Measurements from ENCODE around the gene NPLOC4. TPM values are rescaled to one million over a fixed set of nuclear protein-coding genes. Genes with fewer than 3 reads are reported as not detected.

The NPLOC4 gene
- total and polyA plus RNA-seq, 9 of the 15 experiments (the other 6 are each of a cell fraction or from before 2014, with no cell fraction given): 1.5 to 116 (median 64.5) TPM

DNA sequence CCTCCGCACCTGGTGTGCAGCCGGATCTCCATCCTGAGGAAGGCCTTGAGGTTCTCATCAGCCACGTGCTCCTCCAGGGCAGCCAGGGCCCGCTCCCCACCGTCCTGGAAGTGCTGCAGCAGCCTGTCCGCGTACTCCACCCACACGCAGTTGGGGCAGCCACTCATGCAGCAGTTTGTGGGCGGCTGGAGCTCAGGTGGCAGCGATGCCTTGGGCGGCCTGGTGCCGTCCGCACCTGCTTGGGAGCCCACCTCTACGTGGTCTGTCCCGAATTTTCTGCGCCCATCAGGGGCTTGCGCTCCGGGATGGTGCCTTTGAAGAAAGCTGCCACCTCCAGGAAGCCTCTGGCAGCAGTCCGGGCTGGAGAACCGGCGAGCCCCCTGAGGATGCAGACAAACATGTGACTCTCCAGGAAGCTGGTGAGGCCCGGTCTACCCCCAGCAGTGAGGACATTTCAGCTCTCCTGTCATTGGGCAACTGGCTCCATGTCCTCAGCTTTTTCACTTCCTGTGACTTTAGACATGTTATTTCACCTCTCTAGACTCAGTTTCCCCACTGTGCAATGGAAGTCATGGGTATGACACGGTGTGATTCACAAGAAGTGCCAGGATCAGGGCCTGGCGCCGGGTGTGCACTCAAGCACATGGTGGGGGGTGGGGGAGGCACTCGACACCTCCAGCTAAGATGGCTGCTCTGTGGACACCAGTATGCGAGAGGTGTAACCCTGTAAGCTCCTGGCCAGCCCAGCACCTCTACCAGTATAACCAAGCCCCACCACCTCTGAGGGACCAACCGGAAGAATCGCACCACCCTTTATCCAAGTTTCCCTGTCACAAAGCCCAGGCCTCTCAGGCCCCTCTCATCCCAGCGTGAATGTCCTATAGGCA lies 28.5 kb upstream of the NPLOC4 start (continued):
- TF ChIP-seq ZC3H8 (IDR thresholded peaks at IDR 0.05) (no peak), DIDO1 (tag; IDR thresholded peaks at IDR 0.05; ENCODE audit: low read depth) (no peak), TEAD2 (tag; IDR thresholded peaks at IDR 0.05) (peak; percentile 68; the same call in 1 of the 2 replicates), PTTG1 (tag; IDR thresholded peaks at IDR 0.05; ENCODE audit: low read depth) (peak; percentile 68), ZNF263 (CRISPR knock-in tag; IDR thresholded peaks at IDR 0.05; ENCODE audit: borderline replicate concordance) (no peak), MED1 (CRISPR knock-in tag; IDR thresholded peaks at IDR 0.05; ENCODE audit: borderline replicate concordance) (no peak), CREM (IDR thresholded peaks at IDR 0.05; ENCODE audit: low read depth) (peak; percentile 5; the same call in 1 of the 2 replicates), NCOA1 (IDR thresholded peaks at IDR 0.05; ENCODE audit: low read depth) (no peak), SRSF3 (IDR thresholded peaks at IDR 0.05; ENCODE audit: insufficient read depth, low read length) (no peak), CREBBP (IDR thresholded peaks at IDR 0.05; ENCODE audit: low read depth, low read length) (no peak), KDM2B (CRISPR knock-in tag; IDR thresholded peaks at IDR 0.05) (peak; percentile 46; the same call in 1 of the 2 replicates), FOXJ2 (tag; IDR thresholded peaks at IDR 0.05) (no peak), BCL6 (CRISPR knock-in tag; IDR thresholded peaks at IDR 0.05) (0 out of 2 replicates have a peak, but pooled peaks have one; percentile 47), GATAD2A (IDR thresholded peaks at IDR 0.05) (no peak), RBM17 (IDR thresholded peaks at IDR 0.05; ENCODE audit: borderline replicate concordance, low read depth, low read length) (no peak), TEAD1 (CRISPR knock-in tag; IDR thresholded peaks at IDR 0.05) (peak in 1 of 2 experiments; percentile 80; a peak in 2 of 4 replicates), NEUROD1 (IDR thresholded peaks at IDR 0.05; ENCODE audit: borderline replicate concordance, low read depth, low read length, partially characterized antibody) (no peak), L3MBTL2 (IDR thresholded peaks at IDR 0.05) (peak; percentile 98), TGIF2 (CRISPR knock-in tag; IDR thresholded peaks at IDR 0.05) (no peak), CHD2 (IDR thresholded peaks at IDR 0.05; ENCODE audit: low read depth, low read length) (no peak)
- TF ChIP-seq, protein P1, sequence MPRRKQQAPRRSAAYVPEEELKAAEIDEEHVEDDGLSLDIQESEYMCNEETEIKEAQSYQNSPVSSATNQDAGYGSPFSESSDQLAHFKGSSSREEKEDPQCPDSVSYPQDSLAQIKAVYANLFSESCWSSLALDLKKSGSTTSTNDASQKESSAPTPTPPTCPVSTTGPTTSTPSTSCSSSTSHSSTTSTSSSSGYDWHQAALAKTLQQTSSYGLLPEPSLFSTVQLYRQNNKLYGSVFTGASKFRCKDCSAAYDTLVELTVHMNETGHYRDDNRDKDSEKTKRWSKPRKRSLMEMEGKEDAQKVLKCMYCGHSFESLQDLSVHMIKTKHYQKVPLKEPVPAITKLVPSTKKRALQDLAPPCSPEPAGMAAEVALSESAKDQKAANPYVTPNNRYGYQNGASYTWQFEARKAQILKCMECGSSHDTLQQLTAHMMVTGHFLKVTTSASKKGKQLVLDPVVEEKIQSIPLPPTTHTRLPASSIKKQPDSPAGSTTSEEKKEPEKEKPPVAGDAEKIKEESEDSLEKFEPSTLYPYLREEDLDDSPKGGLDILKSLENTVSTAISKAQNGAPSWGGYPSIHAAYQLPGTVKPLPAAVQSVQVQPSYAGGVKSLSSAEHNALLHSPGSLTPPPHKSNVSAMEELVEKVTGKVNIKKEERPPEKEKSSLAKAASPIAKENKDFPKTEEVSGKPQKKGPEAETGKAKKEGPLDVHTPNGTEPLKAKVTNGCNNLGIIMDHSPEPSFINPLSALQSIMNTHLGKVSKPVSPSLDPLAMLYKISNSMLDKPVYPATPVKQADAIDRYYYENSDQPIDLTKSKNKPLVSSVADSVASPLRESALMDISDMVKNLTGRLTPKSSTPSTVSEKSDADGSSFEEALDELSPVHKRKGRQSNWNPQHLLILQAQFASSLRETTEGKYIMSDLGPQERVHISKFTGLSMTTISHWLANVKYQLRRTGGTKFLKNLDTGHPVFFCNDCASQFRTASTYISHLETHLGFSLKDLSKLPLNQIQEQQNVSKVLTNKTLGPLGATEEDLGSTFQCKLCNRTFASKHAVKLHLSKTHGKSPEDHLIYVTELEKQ (CRISPR knock-in tag; IDR thresholded peaks at IDR 0.05): peak; percentile 83
- TF ChIP-seq, protein P2, sequence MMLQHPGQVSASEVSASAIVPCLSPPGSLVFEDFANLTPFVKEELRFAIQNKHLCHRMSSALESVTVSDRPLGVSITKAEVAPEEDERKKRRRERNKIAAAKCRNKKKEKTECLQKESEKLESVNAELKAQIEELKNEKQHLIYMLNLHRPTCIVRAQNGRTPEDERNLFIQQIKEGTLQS (IDR thresholded peaks at IDR 0.05): no peak
- TF ChIP-seq, protein P2 (CRISPR knock-in tag; conservative IDR thresholded peaks at IDR 0.05): no peak
- TF ChIP-seq, protein P3, sequence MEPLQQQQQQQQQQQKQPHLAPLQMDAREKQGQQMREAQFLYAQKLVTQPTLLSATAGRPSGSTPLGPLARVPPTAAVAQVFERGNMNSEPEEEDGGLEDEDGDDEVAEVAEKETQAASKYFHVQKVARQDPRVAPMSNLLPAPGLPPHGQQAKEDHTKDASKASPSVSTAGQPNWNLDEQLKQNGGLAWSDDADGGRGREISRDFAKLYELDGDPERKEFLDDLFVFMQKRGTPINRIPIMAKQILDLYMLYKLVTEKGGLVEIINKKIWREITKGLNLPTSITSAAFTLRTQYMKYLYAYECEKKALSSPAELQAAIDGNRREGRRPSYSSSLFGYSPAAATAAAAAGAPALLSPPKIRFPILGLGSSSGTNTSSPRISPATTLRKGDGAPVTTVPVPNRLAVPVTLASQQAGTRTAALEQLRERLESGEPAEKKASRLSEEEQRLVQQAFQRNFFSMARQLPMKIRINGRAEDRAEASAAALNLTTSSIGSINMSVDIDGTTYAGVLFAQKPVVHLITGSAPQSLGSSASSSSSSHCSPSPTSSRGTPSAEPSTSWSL (CRISPR knock-in tag; IDR thresholded peaks at IDR 0.05; ENCODE audit: borderline replicate concordance): no peak; the same call in 1 of the 2 replicates

Measured in K562 (cell line).